ENCODE results near the gene ATN1.

GRCh38 chr12:6937481-6938352 is 10.0 kb downstream of the ATN1 start:
- peak; percentile 53; the same call in 1 of the 2 replicates for TF ChIP-seq CTBP1 (IDR thresholded peaks at IDR 0.05; ENCODE audit: borderline replicate concordance)
- no peak for TF ChIP-seq SUZ12 (IDR thresholded peaks at IDR 0.05)
- TF ChIP-seq FOXM1 (IDR thresholded peaks at IDR 0.05; ENCODE audit: borderline replicate concordance) = no peak
- no peak for TF ChIP-seq ELF4 (IDR thresholded peaks at IDR 0.05)
- no peak for TF ChIP-seq SP1 (IDR thresholded peaks at IDR 0.05)
- TF ChIP-seq PKNOX1 (IDR thresholded peaks at IDR 0.05) = no peak
